Inflammatory macrophage treated with lipopolysaccharide for 4 hours (primary cell): ENCODE data around the gene HOXD10.
A peak's percentile ranks its signal among the peaks of the same experiment; 100 is the strongest.

Experiments used
- DNase-seq: peaks from one replicate; pipeline ENCODE4 v3.0.0-alpha.2; 2020

The HOXD10 gene

GRCh38 chr2:176096243-176096985 is 20.2 kb upstream of the HOXD10 start:
- DNase-seq: no peak

GRCh38 chr2:176096986-176097819 is 19.4 kb upstream of the HOXD10 start:
- DNase-seq: peak; percentile 57

- DNase-seq: no peak
Observed at GRCh38 chr2:176097820-176098365, 18.7 kb upstream of the HOXD10 start.

- no peak for DNase-seq
Observed at GRCh38 chr2:176098366-176099158, 18.0 kb upstream of the HOXD10 start.

GRCh38 chr2:176099159-176099727 is 17.3 kb upstream of the HOXD10 start:
- DNase-seq: no peak

- no peak for DNase-seq
Observed at GRCh38 chr2:176099728-176100546, 16.6 kb upstream of the HOXD10 start, which contains the start of gene HOXD12. TSS of gene HOXD12 (plus strand) at chr2:176099795. CDS start at chr2:176099802, 7 bp downstream.

GRCh38 chr2:176100547-176101140 is 15.9 kb upstream of the HOXD10 start:
- DNase-seq: no peak

GRCh38 chr2:176101216-176101830 is 15.3 kb upstream of the HOXD10 start:
- no peak for DNase-seq

- DNase-seq: no peak
Observed at GRCh38 chr2:176101842-176102241, 14.7 kb upstream of the HOXD10 start.

GRCh38 chr2:176102309-176102866 is 14.2 kb upstream of the HOXD10 start:
- no peak for DNase-seq

GRCh38 chr2:176103194-176103593 is 13.4 kb upstream of the HOXD10 start:
- no peak for DNase-seq

- DNase-seq: no peak
Observed at GRCh38 chr2:176103742-176104315, 12.7 kb upstream of the HOXD10 start.

GRCh38 chr2:176104316-176105077 is 12.1 kb upstream of the HOXD10 start:
- DNase-seq: no peak

GRCh38 chr2:176105078-176105729 is 11.4 kb upstream of the HOXD10 start:
- DNase-seq: no peak

GRCh38 chr2:176105730-176106580 is 10.6 kb upstream of the HOXD10 start:
- DNase-seq: no peak

- DNase-seq: no peak
Observed at GRCh38 chr2:176106581-176107539, 9.7 kb upstream of the HOXD10 start, which contains the start of gene HOXD11. TSS of gene HOXD11 (plus strand) at chr2:176107280. CDS start at chr2:176107356, 76 bp downstream.
